NT2/D1 (cell line): ENCODE data around the gene CSAD.

ENCODE experiments used
- DNase-seq: peaks from one replicate; pipeline ENCODE4 v3.0.0-alpha.2; 2011; ENCODE audit warnings: low read depth, low spot score
- H3K27me3 ChIP-seq: 2 replicates; pipeline ENCODE4 v1.6.0; 2011; ENCODE audit warnings: mild to moderate bottlenecking; ENCODE audit not compliant: insufficient read length, insufficient read depth
- H3K36me3 ChIP-seq: 2 replicates; pipeline ENCODE4 v1.6.1; 2011; ENCODE audit warnings: mild to moderate bottlenecking, low read length, mixed read lengths; ENCODE audit not compliant: insufficient read depth, insufficient read length
- H3K4me1 ChIP-seq: 2 replicates; pipeline ENCODE4 v1.5.1; 2011; ENCODE audit not compliant: insufficient read depth, insufficient read length
- H3K4me3 ChIP-seq: 2 replicates; pipeline ENCODE4 v1.5.1; 2011; ENCODE audit warnings: low read depth; ENCODE audit not compliant: insufficient read length
- H3K9ac ChIP-seq: 2 replicates; pipeline ENCODE4 v1.6.0; 2011; ENCODE audit warnings: low read depth; ENCODE audit not compliant: insufficient read length
- H3K9me3 ChIP-seq: 2 replicates; pipeline ENCODE4 v1.5.1; 2011; ENCODE audit warnings: mild to moderate bottlenecking, low read length; ENCODE audit not compliant: insufficient read depth
- SUZ12 ChIP-seq: IDR thresholded peaks from 2 replicates; pipeline ENCODE4 v1.6.1; 2011; ENCODE audit not compliant: insufficient read length, insufficient read depth; ENCODE audit errors: extremely low read depth
- YY1 ChIP-seq: IDR thresholded peaks from 2 replicates; pipeline ENCODE4 v1.6.1; 2011; ENCODE audit not compliant: insufficient read length, insufficient read depth
- ZNF274 ChIP-seq: IDR thresholded peaks from 2 replicates; pipeline ENCODE4 v1.6.1; 2011; ENCODE audit warnings: mild to moderate bottlenecking, low read depth, low read length

CSAD gene

DNA sequence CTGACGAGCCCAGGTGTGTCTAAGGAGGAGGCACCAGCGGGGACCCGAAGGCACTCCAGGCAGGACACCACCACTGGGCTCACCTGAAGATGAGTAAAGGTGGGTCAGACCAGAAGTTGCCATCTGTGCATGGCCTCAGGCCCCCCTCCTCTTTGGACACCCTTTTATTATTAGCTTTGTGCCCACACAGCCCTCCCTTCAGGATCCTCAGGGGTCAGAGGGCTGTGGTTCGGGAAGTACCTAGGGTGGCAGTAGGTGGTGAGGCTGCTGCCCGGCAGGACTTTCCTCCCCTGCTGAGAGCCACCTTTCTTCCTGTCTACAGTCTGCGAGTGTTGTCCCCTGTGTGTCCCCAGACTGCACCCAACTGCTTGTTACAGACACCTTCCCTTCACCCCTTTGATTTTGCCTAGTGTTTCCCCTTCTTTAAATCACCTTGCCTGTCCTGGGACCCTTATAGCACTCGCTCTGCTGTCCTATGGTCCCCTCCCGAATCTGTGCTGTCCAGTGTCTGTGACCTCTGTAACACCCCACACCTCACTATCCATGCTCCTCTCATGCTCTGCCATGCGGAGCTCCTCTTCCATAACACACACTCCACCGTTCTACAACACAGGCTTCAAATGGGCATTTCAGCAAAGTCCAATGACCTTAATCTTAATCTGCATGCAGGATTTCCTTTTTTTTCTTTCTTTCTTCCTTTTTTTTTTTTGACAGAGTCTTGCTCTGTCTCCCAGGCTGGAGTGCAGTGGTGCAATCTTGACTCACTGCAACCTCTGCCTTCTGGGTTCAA lies 51.8 kb downstream of the CSAD start:
- H3K36me3 ChIP-seq: no peaks in the 10 kb centered on the region
- H3K27me3 ChIP-seq: peaks cover 5% of the 10 kb centered on the region
- H3K9ac ChIP-seq: no peak overlapping the region
- no peaks in the 10 kb centered on the region for H3K9me3 ChIP-seq
- DNase-seq: no peak
- no peak overlapping the region for H3K4me3 ChIP-seq
- peaks cover 4% of the 10 kb centered on the region for H3K4me1 ChIP-seq
- TF ChIP-seq SUZ12: no peak
- TF ChIP-seq ZNF274: no peak
- TF ChIP-seq YY1: no peak

DNA sequence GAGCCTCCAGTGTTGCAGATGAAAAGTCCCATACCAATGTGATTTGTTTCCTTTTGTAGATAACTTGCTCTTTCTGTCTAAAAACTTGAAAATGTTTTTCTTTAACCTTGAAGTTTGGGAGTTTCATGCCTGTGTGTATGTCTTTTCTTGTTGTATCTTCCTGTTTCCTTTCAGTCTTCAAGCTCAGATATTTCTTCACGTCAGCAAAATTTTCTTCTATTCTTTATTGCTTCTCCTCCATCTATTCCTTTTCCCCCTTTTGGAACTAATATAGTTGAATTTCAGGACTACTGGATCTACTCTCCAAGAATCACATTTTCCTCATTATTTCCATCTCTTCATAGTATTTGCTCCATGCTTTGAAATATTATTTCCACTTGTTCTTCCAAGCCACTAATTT lies 53.6 kb downstream of the CSAD start:
- peaks cover 5% of the 10 kb centered on the region for H3K27me3 ChIP-seq
- peaks cover 10% of the 10 kb centered on the region for H3K4me1 ChIP-seq
- H3K9me3 ChIP-seq: no peaks in the 10 kb centered on the region; the same call in 1 of the 2 replicates
- no peak for DNase-seq
- H3K9ac ChIP-seq: no peak overlapping the region
- TF ChIP-seq ZNF274 (no peak), YY1 (no peak), SUZ12 (no peak)
- no peak overlapping the region for H3K4me3 ChIP-seq
- no peaks in the 10 kb centered on the region for H3K36me3 ChIP-seq

DNA sequence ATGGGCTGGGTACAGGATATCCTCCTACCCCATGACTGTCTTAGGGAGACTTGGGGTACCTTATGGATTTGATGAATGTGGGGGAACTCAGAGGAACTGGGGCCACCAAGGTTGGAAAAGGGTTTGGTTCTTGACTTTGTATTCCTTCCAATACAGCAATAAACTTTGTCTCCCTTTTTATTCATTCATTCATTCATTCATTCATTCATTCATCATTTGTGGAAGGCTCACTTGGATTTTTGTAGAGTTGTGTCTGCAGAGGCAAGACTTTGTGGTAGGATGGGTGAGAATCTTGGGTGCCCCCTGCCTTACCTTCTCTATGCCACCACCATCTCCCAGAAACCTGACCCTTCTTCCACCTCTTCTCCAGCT lies 56.4 kb downstream of the CSAD start:
- Histone ChIP-seq H3K9ac (no peak overlapping the region), H3K27me3 (peaks cover 8% of the 10 kb centered on the region), H3K36me3 (no peaks in the 10 kb centered on the region), H3K4me3 (no peak overlapping the region), H3K4me1 (peaks cover 10% of the 10 kb centered on the region), H3K9me3 (no peaks in the 10 kb centered on the region; the same call in 1 of the 2 replicates)
- DNase-seq: no peak
- TF ChIP-seq SUZ12 (no peak), ZNF274 (no peak), YY1 (no peak)

DNA sequence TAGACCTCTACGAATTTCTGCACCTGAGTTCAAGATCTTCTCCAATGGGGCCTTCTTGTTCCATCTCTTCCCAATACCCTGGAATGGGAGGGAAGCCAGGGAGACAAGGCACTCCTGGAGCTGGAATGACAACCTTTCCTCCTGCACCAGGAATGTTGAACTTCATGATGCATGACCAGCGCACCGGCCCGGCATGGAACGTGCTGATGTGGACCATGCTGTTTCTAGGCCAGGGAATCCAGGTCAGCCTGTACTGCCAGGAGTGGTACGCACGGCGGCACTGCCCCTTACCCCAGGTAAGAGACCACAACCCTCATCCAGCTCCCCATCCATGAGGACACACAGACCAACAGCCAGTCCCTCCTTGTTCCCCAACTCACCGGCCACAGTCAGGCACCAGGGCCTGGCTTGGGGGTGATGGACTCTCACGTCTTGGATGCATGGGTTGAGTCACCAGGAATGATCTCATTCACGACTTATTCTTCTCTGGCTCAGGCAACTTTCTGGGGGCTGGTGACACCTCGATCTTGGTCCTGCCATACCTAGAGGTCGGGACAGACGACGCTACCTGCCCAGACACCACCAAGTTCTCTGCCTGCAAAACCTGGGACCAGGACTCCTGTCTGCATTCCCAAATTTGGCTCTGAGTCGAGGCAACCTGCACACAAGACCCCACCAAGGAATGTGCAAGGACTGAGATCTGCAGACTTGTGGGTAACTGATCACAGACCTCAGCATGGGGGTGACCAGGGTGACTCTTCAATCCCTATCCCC lies 57.0 kb downstream of the CSAD start:
- Histone ChIP-seq H3K4me1 (peaks cover 10% of the 10 kb centered on the region), H3K9me3 (no peaks in the 10 kb centered on the region; the same call in 1 of the 2 replicates), H3K4me3 (no peak overlapping the region), H3K9ac (no peak overlapping the region), H3K36me3 (no peaks in the 10 kb centered on the region), H3K27me3 (peaks cover 10% of the 10 kb centered on the region)
- TF ChIP-seq ZNF274 (no peak), SUZ12 (no peak), YY1 (no peak)
- DNase-seq: no peak

GRCh38 chr12:53122961-53123468 lies 57.7 kb downstream of the CSAD start:
- TF ChIP-seq ZNF274: no peak
- no peak for TF ChIP-seq YY1
- TF ChIP-seq SUZ12: no peak
- H3K9me3 ChIP-seq: no peaks in the 10 kb centered on the region; the same call in 1 of the 2 replicates
- peaks cover 10% of the 10 kb centered on the region for H3K4me1 ChIP-seq
- H3K27me3 ChIP-seq: peaks cover 12% of the 10 kb centered on the region
- H3K36me3 ChIP-seq: no peaks in the 10 kb centered on the region
- H3K9ac ChIP-seq: peak overlapping the region; percentile 6
- DNase-seq: no peak
- H3K4me3 ChIP-seq: no peak overlapping the region

DNA sequence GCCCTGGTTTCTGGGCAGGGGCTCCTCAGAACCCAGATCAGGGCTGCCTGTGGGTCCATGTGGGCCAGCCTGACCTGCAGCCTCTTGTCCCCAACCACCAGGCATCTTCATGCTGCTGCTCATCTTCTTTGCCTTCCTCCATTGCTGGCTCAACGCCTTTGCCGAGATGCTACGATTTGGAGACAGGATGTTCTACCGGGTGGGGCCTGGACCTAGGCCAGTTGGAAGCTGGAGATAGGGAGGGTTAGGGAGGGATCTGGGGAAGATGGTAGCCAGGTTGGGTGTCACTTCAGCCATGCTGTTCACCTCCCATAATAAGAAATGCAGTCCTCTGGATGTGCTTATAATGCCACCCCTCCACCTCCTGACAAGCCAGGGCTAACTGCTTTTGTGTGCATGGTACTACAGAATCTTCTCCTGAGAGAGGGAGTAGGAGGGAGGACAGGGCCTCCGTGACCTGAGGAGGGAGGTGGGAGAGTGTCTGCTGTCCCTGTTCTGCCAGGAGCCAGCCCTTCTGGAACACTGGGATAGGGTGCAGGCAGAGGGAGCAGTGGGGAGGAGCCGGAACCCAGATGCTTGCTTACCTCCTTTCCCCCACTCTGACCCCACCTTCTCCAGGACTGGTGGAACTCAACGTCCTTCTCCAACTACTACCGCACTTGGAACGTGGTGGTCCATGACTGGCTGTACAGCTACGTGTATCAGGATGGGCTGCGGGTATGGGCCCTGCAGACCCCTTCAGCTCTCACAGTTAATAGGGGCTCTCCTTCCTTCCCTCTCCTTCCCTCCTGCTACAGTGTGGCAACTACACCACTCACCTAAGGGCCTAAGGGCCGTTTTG lies 59.8 kb downstream of the CSAD start:
- Histone ChIP-seq H3K27me3 (peaks cover 12% of the 10 kb centered on the region), H3K9me3 (no peaks in the 10 kb centered on the region; the same call in 1 of the 2 replicates), H3K4me3 (no peak overlapping the region), H3K36me3 (no peaks in the 10 kb centered on the region), H3K9ac (no peak overlapping the region), H3K4me1 (peaks cover 6% of the 10 kb centered on the region)
- TF ChIP-seq ZNF274: no peak
- no peak for TF ChIP-seq SUZ12
- TF ChIP-seq YY1: no peak
- no peak for DNase-seq

GRCh38 chr12:53118751-53119300 lies 61.9 kb downstream of the CSAD start:
- Histone ChIP-seq H3K36me3 (no peaks in the 10 kb centered on the region), H3K4me1 (peaks cover 5% of the 10 kb centered on the region), H3K9ac (no peak overlapping the region), H3K9me3 (no peaks in the 10 kb centered on the region; the same call in 1 of the 2 replicates), H3K4me3 (no peak overlapping the region), H3K27me3 (peaks cover 12% of the 10 kb centered on the region)
- DNase-seq: no peak
- TF ChIP-seq SUZ12: no peak
- no peak for TF ChIP-seq ZNF274
- TF ChIP-seq YY1: no peak
